Measurements from ENCODE around the gene TSTD2.

GRCh38 chr9:97668485-97668884 is 35.3 kb upstream of the TSTD2 start:
- TF ChIP-seq, protein P1, sequence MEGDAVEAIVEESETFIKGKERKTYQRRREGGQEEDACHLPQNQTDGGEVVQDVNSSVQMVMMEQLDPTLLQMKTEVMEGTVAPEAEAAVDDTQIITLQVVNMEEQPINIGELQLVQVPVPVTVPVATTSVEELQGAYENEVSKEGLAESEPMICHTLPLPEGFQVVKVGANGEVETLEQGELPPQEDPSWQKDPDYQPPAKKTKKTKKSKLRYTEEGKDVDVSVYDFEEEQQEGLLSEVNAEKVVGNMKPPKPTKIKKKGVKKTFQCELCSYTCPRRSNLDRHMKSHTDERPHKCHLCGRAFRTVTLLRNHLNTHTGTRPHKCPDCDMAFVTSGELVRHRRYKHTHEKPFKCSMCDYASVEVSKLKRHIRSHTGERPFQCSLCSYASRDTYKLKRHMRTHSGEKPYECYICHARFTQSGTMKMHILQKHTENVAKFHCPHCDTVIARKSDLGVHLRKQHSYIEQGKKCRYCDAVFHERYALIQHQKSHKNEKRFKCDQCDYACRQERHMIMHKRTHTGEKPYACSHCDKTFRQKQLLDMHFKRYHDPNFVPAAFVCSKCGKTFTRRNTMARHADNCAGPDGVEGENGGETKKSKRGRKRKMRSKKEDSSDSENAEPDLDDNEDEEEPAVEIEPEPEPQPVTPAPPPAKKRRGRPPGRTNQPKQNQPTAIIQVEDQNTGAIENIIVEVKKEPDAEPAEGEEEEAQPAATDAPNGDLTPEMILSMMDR (IDR thresholded peaks at IDR 0.05; ENCODE audit: insufficient read depth, low read length, poor library complexity, severe bottlenecking) = no peak
- TF ChIP-seq EZH2phosphoT487 (conservative IDR thresholded peaks at IDR 0.05; ENCODE audit: low read length) = no peak

All from SU-DHL-6 (cell line).